Activated CD4-positive, alpha-beta T cell treated with anti-CD3 and anti-CD28 coated beads for 36 hours (primary cell): ENCODE measurements around the gene HEPH. TPM values are rescaled to one million over a fixed set of nuclear protein-coding genes. Genes with fewer than 3 reads are reported as not detected.
"Not testable (repeated sequence)": the region's sequence is repeated elsewhere in the genome, so short reads cannot be mapped to it uniquely, and the experiment has no call there.

Source experiments
- ATAC-seq: fragments of 200-7000 bp; cut with Tn5 transposase; one replicate; pipeline ENCODE4 v1.10.0; 2021; ENCODE audit warnings: mild to moderate bottlenecking, moderate library complexity
- CTCF ChIA-PET: fragments of 350-600 bp; sonication (Branson Sonifier 250); formaldehyde crosslinking; loops from one replicate; lab custom pipeline; 2021; ENCODE audit warnings: antibody characterized with exemption; lab: Charles Lee
- POLR2A ChIA-PET: fragments of 350-600 bp; sonication (Branson Sonifier 250); formaldehyde crosslinking; loops from one replicate; lab custom pipeline; 2021; ENCODE audit warnings: antibody characterized with exemption, inconsistent platforms; lab: Charles Lee
- DNase-seq: peaks from one replicate; pipeline ENCODE4 v3.0.0-alpha.2; 2020
- H3K27ac Mint-ChIP-seq: one replicate; pipeline ENCODE4 v1.8.0; 2021; ENCODE audit warnings: mixed read lengths
- H3K27me3 Mint-ChIP-seq: one replicate; pipeline ENCODE4 v1.8.0; 2021; ENCODE audit warnings: mixed read lengths
- H3K36me3 Mint-ChIP-seq: one replicate; pipeline ENCODE4 v1.8.0; 2021; ENCODE audit warnings: low read depth, mixed read lengths
- H3K4me1 Mint-ChIP-seq: one replicate; pipeline ENCODE4 v1.8.0; 2021; ENCODE audit warnings: mixed read lengths
- H3K4me3 Mint-ChIP-seq: one replicate; pipeline ENCODE4 v1.8.0; 2021; ENCODE audit warnings: mild to moderate bottlenecking, moderate library complexity, mixed read lengths
- H3K9me3 Mint-ChIP-seq: one replicate; pipeline ENCODE4 v1.8.0; 2021; ENCODE audit warnings: low read depth, mixed read lengths
- intact Hi-C, 2 experiments: fragments of 100-400 bp; cut with DNase I in 1 of 2; cut with micrococcal nuclease in 1 of 2; formaldehyde crosslinking; loops; one replicate each; pipeline versions ENCODE4 v1.14.2 to v1.15.1; 2022 to 2024; cut with DNase I, micrococcal nuclease
- total RNA-seq, 2 experiments: library from RNA; stranded (reverse); gene quantifications; one replicate each; pipeline ENCODE4 v1.2.3, GENCODE V29; 2021

The HEPH gene
- total RNA-seq, 2 experiments from 2014 or later, result not detected

DNA sequence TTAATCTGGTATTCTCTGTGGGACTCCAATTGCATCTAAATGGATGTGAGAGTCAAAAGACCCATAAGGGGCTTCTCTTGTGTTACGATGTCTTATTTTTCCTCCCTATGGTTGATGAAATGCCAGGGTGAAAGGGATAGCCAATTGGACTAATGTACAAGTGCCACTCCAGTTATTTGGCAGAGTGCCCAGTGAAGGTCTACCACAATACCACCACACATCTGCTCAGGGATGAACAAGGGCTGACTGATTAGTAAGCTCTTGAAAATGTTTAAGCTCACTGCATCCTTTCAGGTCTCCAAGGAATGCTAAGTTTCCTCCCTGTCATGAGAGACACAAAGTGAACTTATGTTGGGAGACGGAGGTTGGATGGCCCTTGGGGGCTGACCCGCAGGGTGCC lies 57.8 kb downstream of the HEPH start:
- H3K27ac Mint-ChIP-seq, result no peak overlapping the region
- H3K4me1 Mint-ChIP-seq, result no peaks in the 10 kb centered on the region
- H3K36me3 Mint-ChIP-seq, result no peaks in the 10 kb centered on the region
- DNase-seq (no peak), ATAC-seq (no peak)
- ChIA-PET CTCF (no interaction called here), POLR2A (no interaction called here)
- intact Hi-C loops, result no loop called here
- no peaks in the 10 kb centered on the region for H3K9me3 Mint-ChIP-seq
- no peaks in the 10 kb centered on the region for H3K27me3 Mint-ChIP-seq
- H3K4me3 Mint-ChIP-seq, result no peak overlapping the region

DNA sequence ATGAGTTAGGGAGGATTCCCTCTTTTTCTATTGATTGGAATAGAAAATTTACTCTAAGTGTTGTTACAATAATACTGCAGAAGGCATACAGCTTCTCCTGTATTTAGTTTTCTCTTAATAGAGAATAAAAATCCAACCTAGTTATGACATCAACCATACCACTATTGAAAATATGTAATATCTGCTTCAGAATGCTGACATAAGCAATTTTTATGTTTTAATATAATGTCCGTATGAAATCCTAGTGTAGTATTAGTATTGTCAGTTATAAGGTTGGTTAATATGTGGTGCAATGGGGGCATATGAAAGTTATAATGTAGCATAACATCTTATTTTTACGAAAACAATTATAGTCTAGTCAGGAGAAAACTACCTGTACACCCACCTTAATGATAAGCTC lies 68.2 kb downstream of the HEPH start:
- ChIA-PET CTCF (interaction anchor here (0.6 kb wide), 1 partner anchor 27 kb away, joined by 4 read pairs; no protein-coding TSS in a partner anchor), POLR2A (no interaction called here)
- H3K27ac Mint-ChIP-seq, result no peak overlapping the region
- H3K4me3 Mint-ChIP-seq, result no peak overlapping the region
- H3K9me3 Mint-ChIP-seq, result peaks cover 2% of the 10 kb centered on the region
- ATAC-seq (no peak), DNase-seq (no peak)
- H3K4me1 Mint-ChIP-seq, result no peaks in the 10 kb centered on the region
- H3K27me3 Mint-ChIP-seq, result no peaks in the 10 kb centered on the region
- intact Hi-C loops, result no loop called here
- no peaks in the 10 kb centered on the region for H3K36me3 Mint-ChIP-seq

DNA sequence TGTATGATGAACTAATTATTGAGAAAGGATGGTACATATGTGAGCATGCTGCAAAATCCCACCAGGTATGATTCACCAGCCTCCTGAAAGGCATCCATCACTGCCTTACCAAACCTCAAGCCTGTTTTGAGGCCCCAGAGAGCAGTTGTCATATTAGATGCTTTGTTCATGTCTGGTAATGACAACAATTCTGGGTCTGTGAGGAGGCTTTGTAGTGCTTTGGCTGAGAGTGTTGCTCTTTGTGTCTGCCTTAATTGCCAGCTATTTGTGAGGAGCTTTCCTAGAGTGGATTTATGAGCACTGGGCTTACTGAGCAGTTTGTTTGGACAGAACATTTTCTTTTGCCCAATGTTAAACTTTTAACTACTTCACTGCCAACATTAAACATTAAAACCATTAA lies 69.2 kb downstream of the HEPH start:
- H3K27me3 Mint-ChIP-seq, result no peaks in the 10 kb centered on the region
- CTCF ChIA-PET, result no interaction called here
- intact Hi-C loops, result no loop called here
- no peaks in the 10 kb centered on the region for H3K36me3 Mint-ChIP-seq
- ATAC-seq (no peak), DNase-seq (no peak)
- no peak overlapping the region for H3K27ac Mint-ChIP-seq
- POLR2A ChIA-PET, result no interaction called here
- H3K4me3 Mint-ChIP-seq, result no peak overlapping the region
- no peaks in the 10 kb centered on the region for H3K4me1 Mint-ChIP-seq
- peaks cover 2% of the 10 kb centered on the region for H3K9me3 Mint-ChIP-seq

DNA sequence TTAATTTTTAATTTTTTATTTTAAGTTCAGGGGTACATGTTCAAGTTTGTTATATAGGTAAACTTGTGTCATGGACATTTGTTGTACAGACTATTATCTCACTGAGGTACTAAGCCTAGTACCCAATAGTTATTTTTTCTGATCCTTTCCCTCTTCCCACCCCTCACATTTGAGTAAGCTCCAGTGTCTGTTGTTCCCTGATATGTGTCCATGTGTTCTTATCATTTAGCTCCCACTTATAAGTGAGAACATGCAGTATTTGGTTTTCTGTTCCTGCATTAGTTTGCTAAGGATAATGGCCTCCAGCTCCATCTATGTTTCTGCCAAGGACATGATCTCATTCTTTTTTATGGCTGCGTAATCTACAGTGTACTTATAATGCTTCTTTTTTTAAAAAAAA lies 69.9 kb downstream of the HEPH start:
- intact Hi-C loops, H3K27ac Mint-ChIP-seq, CTCF ChIA-PET, H3K27me3 Mint-ChIP-seq, H3K36me3 Mint-ChIP-seq, DNase-seq, H3K4me3 Mint-ChIP-seq, H3K4me1 Mint-ChIP-seq, ATAC-seq, POLR2A ChIA-PET, H3K9me3 Mint-ChIP-seq: not testable (repeated sequence)

DNA sequence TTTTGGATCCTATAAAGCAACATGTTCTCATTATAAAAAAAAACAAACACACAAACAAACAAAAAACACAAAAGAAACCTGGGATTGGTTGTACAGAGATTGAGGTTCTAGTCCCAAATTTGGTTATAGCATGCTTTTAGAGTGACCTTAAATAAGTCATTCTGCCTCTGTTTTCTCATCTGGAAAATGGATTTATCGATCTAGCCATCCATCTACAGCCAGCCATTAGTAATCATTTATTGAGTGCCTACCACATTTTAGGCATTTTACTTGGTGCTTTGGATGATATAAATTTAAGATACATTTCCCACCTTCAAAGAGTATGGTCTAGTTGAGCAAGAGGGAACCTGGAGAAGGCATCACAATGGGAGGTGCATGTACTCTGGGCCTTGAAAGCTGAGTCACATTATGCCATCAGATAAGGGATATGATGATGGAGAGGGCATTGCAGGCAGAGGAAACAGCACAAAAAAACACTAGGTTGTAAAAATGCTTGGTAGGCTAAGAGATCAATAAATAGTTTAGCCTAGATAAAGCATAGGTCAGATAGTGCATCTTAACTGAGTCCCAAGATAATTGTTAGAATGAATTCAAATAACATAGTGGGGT lies 91.4 kb downstream of the HEPH start:
- H3K36me3 Mint-ChIP-seq, result no peaks in the 10 kb centered on the region
- H3K9me3 Mint-ChIP-seq, result no peaks in the 10 kb centered on the region
- H3K27me3 Mint-ChIP-seq, result no peaks in the 10 kb centered on the region
- ATAC-seq (no peak), DNase-seq (no peak)
- ChIA-PET POLR2A (no interaction called here), CTCF (no interaction called here)
- H3K4me1 Mint-ChIP-seq, result no peaks in the 10 kb centered on the region
- H3K4me3 Mint-ChIP-seq, result no peak overlapping the region
- no peak overlapping the region for H3K27ac Mint-ChIP-seq
- intact Hi-C loops, result no loop called here

DNA sequence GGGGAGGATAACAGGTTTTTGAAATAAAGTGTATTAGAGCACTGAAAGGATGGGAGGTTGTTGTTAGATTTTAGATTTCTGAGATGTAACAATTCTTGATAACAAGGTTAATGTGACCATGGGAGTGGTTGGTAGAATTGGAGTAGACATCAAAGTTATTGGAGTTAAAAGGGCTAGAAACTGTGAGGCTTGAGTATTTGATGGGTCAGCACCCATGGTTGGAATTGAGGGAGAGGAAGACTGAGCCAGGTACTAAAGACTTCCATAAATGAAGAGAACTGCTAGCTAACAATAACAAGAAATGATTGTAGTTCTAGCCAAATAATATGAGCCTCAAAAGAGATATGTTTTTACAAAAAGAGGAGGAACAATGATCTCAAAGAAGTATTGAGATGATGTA lies 98.8 kb downstream of the HEPH start:
- H3K4me3 Mint-ChIP-seq, result no peak overlapping the region
- DNase-seq (no peak), ATAC-seq (no peak)
- no peaks in the 10 kb centered on the region for H3K9me3 Mint-ChIP-seq
- no peaks in the 10 kb centered on the region for H3K27me3 Mint-ChIP-seq
- ChIA-PET POLR2A (no interaction called here), CTCF (no interaction called here)
- intact Hi-C loops, result no loop called here
- no peaks in the 10 kb centered on the region for H3K4me1 Mint-ChIP-seq
- H3K36me3 Mint-ChIP-seq, result no peaks in the 10 kb centered on the region
- H3K27ac Mint-ChIP-seq, result no peak overlapping the region

Other genes starting within 250 kb of the HEPH start
- under 1 TPM in 1 of 2 experiments, not detected in 1; 0.09 TPM for gene VSIG4, start 124.2 kb upstream of the HEPH start, total RNA-seq